Activated CD4-positive, alpha-beta T cell treated with anti-CD3 and anti-CD28 coated beads, Interleukin-2, amount 50 U/mL, for 48 hours (primary cell): ENCODE results near the gene CANX.
A peak's percentile ranks its signal among the peaks of the same experiment; 100 is the strongest.
"Not testable (repeated sequence)": the region's sequence is repeated elsewhere in the genome, so short reads cannot be mapped to it uniquely, and the experiment has no call there.

Experiments
- DNase-seq, 2 experiments: peaks; one replicate each; pipeline ENCODE4 v3.0.0-alpha.2; 2020

The CANX gene

DNA sequence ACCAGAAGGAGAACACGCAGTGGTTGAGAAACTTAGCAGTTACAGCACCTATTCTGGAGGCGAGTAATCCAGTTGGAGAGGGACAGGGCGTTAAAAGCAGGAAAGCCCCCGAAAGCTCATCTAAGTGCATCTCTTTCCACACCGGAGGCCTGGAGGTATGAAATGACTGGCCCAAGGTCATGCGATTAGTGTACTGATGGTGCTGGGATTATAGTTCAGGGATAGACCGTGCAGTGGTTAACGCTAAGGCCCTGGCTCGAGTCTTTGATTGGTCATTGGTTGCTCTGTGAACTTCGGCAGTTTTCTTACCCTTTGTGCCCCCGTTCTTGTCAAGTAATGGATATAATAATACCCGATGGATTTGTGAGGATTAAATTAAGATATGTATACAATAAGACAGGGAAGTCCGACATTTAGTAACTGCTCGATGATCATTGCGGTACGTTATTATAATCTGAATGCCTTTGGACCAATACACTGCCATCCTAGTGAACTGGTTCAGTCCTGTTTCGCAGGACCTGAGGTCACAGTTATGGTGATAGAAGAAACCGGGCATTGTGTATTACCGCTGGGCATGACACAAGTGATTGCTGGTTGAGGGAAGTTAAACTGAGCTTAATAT lies 960 bp downstream of the CANX start:
- DNase-seq, result peak; percentile 52 to 62

DNA sequence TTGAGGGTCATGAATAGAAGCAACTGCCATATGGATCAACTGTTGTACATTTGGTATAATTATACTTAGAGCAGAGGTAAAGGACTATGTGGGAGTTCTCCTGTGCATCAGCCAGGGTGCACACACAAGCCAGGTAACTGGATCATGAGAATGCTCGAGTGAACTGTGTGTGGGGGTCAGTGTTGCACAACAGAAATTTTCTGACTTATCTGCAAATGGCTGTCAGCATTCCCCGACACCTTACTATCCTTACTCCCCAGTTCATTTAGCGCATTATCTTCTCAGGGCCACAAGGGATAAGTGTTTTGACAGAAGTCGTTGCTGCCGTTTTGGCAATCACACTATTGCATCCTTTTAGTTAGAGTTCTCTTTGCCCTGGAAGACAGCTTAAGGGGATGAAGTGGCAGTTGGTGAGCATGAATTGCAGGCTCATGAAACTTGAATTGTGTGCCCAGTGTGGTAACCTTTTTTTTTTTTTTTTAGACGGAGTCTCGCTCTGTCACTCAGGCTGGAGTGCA lies 1.7 kb downstream of the CANX start:
- no peak for DNase-seq

DNA sequence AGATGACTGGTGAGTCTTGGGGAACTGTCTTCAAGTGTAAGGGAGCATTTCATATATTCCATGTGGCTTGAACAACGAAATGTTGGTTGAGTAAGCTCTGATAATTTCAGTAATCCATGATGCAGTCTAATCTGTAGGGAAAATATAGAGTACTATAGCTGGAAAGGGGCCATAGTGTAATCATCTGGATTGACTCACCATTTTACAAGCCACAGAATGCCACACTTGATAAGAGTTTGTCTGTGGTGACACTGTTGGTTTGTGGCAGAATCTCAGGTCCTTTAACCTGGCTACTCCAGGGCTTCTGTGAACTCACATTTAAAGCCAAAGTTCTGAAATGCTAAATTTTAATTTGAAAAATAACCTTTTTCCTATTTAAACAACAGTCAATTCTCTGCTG lies 17.5 kb downstream of the CANX start:
- DNase-seq, result no peak

DNA sequence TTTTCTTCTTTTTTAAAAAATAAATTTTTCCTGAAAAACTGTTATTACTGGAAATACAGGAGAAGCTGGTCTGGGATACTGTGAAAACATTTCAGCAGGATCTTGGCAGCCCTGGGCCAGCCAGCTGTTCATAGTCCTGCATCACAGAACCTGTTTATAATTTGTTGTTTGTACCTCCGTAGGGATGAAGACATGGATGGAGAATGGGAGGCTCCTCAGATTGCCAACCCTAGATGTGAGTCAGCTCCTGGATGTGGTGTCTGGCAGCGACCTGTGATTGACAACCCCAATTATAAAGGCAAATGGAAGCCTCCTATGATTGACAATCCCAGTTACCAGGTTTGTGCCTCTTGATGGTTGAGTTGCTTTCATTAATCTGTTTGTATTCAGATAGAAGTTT lies 21.5 kb downstream of the CANX start:
- no peak for DNase-seq

DNA sequence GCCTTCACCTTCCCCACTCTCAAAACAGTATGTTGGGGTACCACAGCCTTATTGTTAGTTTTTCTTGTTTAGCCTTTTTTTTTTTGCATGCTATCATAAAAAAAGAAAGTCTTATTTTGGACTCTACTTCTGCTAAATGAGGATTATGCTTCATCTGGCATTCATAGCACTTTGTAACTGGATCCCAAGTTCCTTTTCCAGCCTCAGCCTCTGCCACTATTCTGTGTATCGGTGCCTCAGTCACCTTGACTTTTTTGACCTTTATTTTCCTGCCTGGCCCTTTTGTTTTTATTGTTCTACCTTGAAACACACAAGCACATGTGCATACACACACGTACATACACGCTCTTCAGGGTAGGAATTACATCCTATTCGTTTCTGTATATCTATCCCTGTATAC lies 25.4 kb downstream of the CANX start:
- DNase-seq, result no peak

DNA sequence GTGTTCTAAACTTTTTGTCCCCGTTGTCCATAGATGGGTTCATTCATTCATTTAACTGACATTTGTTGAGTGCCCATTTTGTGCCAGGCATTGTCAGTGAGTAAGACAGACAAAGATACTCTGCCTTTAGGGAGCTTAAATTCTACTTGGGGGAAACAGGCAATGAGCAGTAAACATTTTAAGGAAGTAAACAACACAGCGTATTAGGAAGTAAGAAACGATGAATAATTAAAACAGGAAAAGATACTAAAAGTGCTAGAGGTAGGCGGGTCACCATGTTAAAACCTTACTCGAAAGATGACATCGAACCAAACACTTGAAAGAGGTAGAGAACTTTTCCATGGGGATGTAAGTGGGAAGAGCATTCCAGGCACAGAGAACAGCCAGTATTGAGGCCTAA lies 28.3 kb downstream of the CANX start:
- DNase-seq, result no peak

DNA sequence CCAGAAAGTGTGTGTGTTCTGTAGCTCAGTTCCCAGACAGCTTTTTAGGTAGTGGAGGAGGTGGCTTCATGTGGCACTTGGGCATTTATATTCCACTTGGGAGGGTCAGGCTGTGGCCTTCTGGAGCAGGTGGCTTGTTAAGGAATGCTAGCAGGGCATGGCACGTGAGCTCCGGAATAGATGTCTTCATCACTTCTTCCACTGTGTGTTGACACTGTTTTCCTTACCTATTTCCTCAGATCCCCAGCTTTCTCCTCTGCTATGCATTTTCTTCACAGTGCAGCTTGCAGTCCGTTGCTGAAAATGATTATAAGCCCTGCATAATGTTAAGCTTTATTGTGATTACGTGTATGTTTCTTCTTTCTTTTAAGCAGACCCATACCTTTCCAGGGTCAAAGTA lies 30.5 kb downstream of the CANX start:
- no peak for DNase-seq

DNA sequence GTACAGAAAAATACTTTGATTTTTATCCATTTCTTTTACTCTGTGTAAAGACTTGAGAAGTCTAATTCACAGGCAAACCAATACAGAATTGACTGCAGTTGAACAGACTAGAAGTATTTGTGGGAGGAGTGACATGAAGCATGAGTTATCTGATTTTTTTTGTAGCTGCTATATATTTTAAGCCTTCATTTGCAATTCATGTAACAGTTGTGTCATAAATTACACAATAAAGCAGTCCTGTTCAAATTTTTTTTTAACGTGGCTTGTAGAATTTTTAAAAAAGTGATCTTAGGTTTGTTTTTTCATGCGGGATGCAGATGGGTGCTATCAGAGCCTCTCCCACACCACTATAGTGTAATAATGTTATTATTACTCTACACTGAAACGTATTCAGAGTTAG lies 31.0 kb downstream of the CANX start:
- DNase-seq, result no peak

DNA sequence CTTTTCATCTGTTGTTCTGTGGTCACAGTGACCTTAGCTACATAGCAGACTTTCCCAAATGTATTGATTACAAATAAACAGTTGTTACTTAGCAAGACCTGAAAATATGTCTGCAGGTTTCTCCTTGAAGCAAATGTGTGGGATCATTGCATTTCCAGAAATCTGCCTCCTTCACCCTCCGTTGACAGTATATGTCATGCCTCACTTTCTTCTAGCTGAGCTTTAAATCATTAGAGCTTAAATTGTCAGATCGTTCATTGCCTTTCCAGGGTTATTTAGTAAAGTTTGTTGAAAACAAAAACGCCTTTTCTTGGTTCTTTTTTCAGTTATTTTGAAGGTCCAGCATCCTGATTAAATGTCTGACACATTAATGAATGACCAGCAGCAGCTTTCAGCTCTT lies 31.6 kb downstream of the CANX start:
- no peak for DNase-seq

DNA sequence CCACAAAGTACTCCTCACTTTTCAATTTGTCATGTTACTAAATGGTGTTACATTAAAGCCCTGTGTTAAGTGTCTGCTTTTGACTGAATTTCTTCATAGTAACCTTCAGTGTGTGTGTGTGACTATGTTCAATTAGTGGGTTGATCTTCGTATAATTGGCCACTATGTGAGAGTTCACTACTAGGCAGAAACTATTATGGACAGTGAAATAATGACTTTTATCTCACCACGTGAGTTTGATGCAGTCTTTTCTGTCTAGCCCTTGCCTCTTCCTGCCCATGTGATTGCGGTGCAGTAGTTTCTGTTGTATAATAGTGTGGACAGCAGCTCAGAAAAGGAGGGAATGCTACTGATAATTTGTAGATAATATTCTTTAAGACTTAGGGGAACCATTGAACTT lies 32.1 kb downstream of the CANX start:
- DNase-seq, result no peak

DNA sequence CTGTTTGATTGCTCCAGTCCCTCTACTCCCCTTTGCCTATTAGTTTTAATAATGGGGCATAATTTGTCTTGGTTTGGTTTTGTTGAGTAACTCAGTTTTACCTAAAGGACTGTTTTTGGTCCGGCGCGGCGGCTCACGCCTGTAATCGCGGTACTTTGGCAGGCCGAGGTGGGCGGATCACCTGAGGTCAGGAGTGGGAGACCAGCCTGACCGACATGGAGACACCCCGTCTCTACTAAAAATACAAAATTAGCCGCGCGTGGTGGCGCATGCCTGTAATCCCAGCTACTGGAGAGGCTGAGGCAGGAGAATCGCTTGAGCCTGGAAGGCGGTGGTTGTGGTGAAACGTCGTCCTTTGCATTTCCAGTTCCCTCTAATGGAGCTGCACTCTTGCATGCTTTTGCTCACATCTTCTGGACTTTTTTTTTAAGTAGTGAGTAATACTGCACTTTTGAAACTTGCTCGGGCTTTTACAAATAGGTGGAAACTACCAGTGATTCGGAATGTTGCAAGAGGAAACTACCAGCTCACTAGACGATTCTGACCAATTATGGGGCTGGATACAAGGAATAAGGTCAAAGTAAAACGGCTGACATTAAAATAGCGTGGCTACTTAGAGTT lies 33.1 kb downstream of the CANX start:
- peak; percentile 33 to 48 for DNase-seq

DNA sequence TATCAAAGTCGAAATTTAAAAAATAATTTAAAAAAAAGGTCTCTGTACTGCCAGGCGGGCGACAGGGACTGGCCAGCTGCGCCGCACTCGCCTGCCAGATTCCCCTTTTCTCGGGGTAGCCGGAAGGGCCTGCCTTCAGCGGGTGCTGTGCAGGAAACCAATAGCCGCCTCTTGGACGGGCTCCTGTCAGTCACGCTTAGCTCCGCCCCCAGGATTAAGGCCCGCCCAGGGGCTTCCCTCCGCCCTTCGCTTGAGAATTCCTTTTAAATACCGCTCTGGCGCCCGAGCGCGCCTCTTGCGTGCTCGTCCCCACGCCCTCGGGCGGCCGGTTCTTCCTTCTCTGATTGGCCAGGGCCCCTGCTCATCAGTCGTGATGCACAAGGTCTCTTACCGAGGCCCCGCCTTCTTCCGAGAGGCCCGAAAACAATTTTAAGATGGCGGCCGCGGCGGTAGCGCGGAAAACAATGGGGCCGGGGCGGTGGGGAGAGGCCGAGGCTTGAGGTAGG lies 33.7 kb downstream of the CANX start, which contains the start of gene MAML1:
MAML1 (plus strand) TSS at position 411 of the 506 bp plus-strand sequence. CDS start 291 bp downstream, outside the sequence.
- peak; percentile 99 to 100 for DNase-seq

DNA sequence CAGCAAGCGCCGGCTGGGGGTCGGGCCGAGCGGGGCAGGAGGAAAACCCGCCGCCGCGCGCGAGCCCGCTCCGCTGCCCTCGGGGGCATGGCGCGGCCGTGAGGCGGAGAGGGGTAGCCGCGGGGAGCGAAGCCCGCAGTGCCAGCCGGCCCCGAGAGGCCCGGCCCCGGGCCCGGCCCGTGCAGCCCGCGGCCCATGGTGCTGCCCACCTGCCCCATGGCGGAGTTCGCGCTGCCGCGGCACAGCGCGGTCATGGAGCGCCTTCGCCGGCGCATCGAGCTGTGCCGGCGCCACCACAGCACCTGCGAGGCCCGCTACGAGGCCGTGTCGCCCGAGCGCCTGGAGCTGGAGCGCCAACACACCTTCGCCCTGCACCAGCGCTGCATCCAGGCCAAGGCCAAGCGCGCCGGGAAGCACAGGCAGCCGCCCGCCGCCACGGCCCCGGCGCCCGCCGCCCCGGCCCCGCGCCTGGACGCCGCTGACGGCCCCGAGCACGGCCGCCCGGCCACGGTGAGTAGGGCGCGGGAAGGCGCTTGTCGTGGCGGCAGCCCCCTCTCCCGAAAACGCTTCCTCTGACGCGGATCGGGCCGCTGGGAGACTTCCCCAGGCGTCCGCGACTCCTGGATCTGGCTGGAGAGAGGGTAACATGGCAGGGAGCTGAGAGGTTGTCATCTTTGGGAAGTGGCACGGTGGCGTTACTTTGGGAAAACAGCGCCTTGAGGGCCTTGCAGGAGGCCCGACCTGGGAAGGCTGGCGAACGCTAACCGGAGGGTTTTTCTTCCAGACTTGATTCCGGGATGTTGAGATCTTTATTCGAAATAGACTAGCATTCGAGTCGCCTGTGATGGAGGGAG lies 34.4 kb downstream of the CANX start:
- DNase-seq, result peak; percentile 34 to 42

DNA sequence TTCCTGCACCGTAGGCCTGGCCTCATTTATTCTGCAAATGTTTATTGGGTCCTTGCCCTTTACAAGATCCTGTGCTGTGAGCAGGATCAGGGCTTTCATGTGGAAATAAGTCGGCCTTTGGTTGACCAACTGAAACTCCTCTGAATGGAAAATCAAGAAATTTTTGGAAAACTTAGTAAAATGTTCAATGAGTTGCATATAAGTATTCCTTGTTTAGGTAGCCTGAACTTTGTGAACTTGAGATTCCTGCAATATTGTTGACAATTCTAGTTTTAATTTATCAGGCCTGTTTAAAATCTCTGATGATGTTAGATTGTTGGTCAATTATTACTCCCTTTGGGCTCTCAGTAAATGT lies 35.0 kb downstream of the CANX start:
- DNase-seq, result no peak

DNA sequence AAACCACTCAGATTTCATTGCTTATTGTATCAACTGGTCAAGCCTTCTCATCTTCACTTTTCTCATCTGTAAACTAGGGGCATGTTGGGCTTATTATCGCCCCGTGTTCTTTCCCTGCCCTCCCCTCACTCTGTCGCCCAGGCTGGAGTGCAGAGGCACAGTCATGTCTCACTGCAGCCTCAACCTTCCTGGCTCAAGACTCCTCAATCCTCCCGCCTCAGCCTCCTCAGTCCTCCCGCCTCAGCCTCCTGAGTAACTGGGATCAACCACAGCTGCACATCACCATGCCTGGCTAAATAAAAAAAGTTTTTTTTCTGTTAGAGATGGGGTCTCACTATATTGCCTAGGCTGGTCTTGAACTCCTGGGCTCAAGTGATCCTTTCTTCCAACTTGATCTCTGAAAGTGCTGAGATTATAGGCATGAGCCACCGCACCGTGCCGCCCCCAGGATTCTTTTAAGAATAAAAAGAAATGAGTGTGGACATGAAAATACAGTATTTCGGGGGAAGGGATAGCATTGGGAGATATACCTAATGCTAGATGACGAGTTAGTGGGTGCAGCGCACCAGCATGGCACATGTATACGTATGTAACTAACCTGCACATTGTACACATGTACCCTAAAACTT lies 35.9 kb downstream of the CANX start:
- no peak for DNase-seq

DNA sequence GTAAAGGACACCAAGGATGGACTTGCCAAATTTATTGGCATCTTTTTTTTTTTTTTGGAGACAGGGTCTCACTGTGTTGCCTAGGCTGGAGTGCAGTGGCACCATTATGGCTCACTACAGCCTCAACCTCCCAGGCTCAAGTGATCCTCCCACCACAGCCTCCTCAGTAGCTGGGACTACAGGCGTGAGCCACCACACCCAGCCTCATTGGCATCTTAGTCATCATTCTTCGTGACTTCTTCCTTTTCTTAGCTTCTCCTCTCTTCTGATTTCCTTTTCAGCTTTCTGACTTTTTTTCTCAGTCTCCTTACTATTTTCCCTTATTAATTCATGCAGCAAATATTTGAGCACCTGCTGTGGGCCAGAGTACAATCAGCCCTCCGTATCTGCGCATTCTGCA lies 40.0 kb downstream of the CANX start:
- DNase-seq, result no peak

DNA sequence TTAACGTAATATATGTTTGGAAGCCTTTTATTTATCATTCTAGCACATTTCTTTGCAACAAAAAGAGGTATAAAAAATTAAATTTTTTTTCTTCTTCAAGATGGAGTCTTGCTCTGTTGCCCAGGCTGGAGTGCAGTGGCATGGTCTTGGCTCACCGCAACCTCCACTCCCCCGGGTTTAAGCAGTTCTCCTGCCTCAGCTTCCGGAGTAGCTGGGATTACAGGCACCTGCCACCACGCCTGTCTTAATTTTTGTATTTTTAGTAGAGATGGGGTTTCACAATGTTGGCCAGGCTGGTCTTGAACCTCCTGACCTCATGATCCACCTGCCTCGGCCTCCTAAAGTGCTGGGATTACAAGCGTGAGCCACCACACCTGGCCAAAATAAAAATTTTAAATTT lies 45.3 kb downstream of the CANX start:
- DNase-seq, result not testable (repeated sequence)

DNA sequence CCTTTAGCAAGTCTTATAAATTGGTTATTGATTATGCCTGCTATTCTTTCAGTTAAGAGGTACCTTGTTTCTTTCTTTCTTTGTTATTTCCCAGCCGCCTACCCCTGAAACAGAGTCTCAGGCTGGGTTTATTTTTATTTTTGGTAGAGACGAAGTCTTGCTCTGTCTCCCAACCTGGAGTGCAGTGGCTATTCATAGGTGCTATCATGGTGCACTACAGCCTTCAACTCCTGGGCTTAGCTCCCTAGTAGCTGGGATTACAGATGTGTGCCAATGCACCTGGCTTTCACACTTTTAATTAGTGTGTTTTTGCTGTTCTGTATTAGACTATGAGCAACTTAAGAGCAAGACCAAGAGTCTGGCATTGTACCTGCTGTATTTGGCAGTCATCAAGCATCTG lies 48.1 kb downstream of the CANX start:
- DNase-seq, result no peak

DNA sequence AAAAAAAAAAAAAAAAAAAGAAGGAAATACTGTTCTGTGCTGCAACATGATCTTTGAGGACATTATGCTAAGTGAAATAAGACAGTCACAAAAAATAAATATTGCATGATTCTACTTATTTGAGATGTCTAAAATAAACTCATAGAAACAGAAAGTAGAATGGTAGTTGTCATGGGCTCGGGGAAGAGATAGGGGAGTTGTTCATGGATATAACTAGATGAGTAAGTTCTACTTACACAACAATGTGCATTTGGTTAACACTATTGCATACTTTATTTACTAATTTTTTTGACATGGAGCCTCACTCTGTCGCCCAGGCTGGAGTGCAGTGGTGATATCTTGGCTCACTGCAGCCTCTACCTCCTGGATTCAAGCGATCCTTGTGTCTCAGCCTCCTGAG lies 49.0 kb downstream of the CANX start:
- no peak for DNase-seq

DNA sequence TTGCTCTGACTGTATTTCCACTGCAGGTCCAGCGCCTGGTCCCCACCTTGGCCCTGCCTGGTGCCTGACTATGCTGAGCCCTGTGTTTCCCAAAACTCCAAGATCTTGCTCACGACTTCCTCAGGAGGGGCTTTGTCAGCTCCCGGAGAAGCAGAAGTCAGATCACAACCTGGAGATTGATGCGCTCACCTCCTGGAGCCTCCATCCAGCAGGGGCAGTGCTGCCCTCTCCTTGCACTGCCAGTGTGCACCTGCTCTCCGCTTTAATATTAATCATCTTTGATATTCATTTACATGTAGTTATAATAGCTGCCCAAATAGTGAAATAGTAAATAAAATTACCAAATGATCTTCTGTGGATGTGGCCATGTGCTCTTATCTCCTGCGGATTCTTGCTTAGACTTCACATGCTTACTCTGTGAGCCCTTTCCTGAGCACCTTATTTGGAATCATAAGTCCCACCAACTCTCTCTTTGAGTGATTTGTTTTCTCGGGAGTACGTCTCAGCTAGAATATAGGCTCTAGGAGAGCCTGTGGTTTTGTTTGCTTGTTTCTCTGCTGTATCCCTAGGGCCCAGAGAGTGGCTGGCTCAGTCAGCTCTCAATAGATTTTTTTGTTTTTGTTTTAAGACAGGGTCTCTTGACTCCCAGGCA lies 51.2 kb downstream of the CANX start:
- no peak for DNase-seq

DNA sequence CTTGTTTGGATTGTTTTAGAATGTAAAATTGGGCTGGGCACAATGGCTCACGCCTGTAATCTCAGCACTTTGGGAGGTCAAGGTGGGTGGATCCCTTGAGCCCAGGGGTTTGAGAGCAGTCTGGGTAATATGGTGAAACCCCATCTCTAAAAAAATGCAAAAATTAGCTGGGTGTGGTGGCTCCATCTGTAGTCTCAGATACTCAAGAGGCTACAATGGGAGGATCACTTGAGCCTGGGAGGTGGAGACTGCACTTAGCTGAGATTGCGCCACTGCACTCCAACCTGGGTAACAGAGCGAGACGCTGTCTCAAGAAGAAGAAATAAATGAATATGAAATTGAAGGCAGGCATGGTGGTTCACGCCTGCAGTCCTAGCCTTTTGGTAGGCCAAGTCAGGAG lies 55.2 kb downstream of the CANX start:
- DNase-seq, result no peak

DNA sequence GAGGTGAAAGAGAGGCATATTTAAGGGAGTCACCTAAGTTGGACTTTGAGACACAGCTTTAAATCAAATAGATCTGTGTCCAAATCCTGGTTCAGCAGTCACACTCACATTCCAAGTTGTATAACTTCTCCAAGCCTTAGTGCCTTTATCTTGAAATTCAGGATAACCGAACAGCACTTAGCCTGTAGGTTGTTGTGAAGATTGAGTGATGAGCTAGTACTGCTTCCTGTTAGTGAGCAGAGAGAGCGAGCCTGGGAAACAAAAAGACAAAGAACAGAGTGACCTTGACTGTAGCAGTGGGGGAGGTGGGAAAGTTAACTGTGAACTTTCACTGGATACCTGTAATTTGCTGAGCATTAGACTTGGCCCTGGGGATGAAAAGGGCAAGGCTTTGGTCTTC lies 56.3 kb downstream of the CANX start:
- DNase-seq, result no peak

DNA sequence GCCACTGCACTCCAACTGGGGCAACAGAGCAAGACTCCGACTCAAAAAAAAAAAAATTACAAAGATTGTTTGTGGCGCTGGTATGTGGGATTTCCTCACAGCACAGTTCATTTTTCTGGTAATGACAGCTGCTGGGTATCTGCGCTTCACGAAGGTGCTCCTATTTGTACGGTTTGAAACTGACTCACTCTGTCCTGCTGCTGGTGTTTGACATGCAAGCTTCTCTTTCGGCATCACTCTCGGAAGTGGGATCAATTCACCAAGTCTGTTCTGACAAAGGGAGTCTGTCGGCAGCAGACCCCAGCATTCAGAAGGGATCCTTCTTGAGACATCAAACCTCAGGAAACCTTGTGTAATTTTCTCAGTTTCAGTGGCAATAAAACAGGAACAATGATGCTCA lies 60.2 kb downstream of the CANX start:
- no peak for DNase-seq
